Measurements from ENCODE around the gene RPA1.

Gene RPA1

GRCh38 chr17:1943436-1943831 is 113.6 kb downstream of the RPA1 start:
- no peak for DNase-seq

GRCh38 chr17:1945621-1946020 is 115.8 kb downstream of the RPA1 start:
- DNase-seq, result no peak

GRCh38 chr17:1946021-1946932 is 116.5 kb downstream of the RPA1 start:
- DNase-seq, result no peak

GRCh38 chr17:1947229-1947742 is 117.5 kb downstream of the RPA1 start:
- no peak for DNase-seq

GRCh38 chr17:1947743-1948516 is 118.1 kb downstream of the RPA1 start:
- DNase-seq, result no peak

- DNase-seq, result no peak
Measured at GRCh38 chr17:1948517-1948825, 118.7 kb downstream of the RPA1 start.
